HepG2 (cell line): ENCODE results near the gene LMTK2. TPM values are rescaled to one million over a fixed set of nuclear protein-coding genes. Genes with fewer than 3 reads are reported as not detected.

Experiments
- ADNP ChIP-seq: sonication (generic); formaldehyde crosslinking; IDR thresholded peaks from 2 replicates; pipeline ENCODE4 v1.4.0; 2020; ENCODE audit warnings: missing genetic modification reagents
- AKAP8 ChIP-seq: sonication (generic); formaldehyde crosslinking; IDR thresholded peaks from 2 replicates; pipeline ENCODE4 v1.5.1; 2020; ENCODE audit warnings: mild to moderate bottlenecking, missing genetic modification reagents
- ATF1 ChIP-seq: IDR thresholded peaks from 2 replicates; pipeline ENCODE4 v1.6.1; 2016; ENCODE audit warnings: mild to moderate bottlenecking, control low read depth
- CCDC6 ChIP-seq: sonication (generic); formaldehyde crosslinking; IDR thresholded peaks from 2 replicates; pipeline ENCODE4 v1.8.1; 2022; ENCODE audit warnings: mild to moderate bottlenecking, missing genetic modification reagents, moderate library complexity
- EEA1 ChIP-seq: sonication (generic); formaldehyde crosslinking; IDR thresholded peaks from 2 replicates; pipeline ENCODE4 v1.5.1; 2020; ENCODE audit warnings: mild to moderate bottlenecking, missing genetic modification reagents, borderline replicate concordance
- EHMT2 ChIP-seq: fragments of 200-600 bp; sonication (generic); IDR thresholded peaks from 2 replicates; pipeline ENCODE4 v1.7.0; 2017; ENCODE audit warnings: antibody characterized with exemption, low read depth, low read length, borderline replicate concordance
- ELF3 ChIP-seq: IDR thresholded peaks from 2 replicates; pipeline ENCODE4 v1.6.1; 2016; ENCODE audit warnings: missing genetic modification reagents, missing compliant biosample characterization
- FOSL2 ChIP-seq: sonication (generic); formaldehyde crosslinking; IDR thresholded peaks from 2 replicates; pipeline ENCODE4 v1.4.0; 2020; ENCODE audit warnings: missing genetic modification reagents
- GLI4 ChIP-seq: sonication (generic); formaldehyde crosslinking; IDR thresholded peaks from 2 replicates; pipeline ENCODE4 v1.5.1; 2020; ENCODE audit warnings: missing genetic modification reagents, mild to moderate bottlenecking, moderate library complexity, borderline replicate concordance
- HIVEP1 ChIP-seq: sonication (generic); formaldehyde crosslinking; IDR thresholded peaks from 2 replicates; pipeline ENCODE4 v1.4.0; 2020; ENCODE audit warnings: mild to moderate bottlenecking, missing genetic modification reagents
- HMGA1 ChIP-seq: sonication (generic); formaldehyde crosslinking; conservative IDR thresholded peaks from 2 replicates; pipeline ENCODE4 v1.4.0; 2020; ENCODE audit warnings: missing genetic modification reagents
- KDM2A ChIP-seq: sonication (generic); formaldehyde crosslinking; IDR thresholded peaks from 2 replicates; pipeline ENCODE4 v1.4.0; 2020; ENCODE audit warnings: low read depth, missing genetic modification reagents, borderline replicate concordance
- RFXAP ChIP-seq: sonication (generic); formaldehyde crosslinking; IDR thresholded peaks from 2 replicates; pipeline ENCODE4 v1.4.0; 2020; ENCODE audit warnings: missing genetic modification reagents, borderline replicate concordance
- SMC3 ChIP-seq: IDR thresholded peaks from 2 replicates; pipeline ENCODE4 v1.6.1; 2011; ENCODE audit warnings: low read length, improper control_type of control experiment
- TBX3 ChIP-seq: fragments of 450-650 bp; IDR thresholded peaks from 2 replicates; pipeline ENCODE4 v1.6.1; 2017; ENCODE audit warnings: antibody characterized with exemption, mild to moderate bottlenecking, inconsistent platforms, borderline replicate concordance
- TEAD3 ChIP-seq: optimal IDR thresholded peaks from 2 replicates; pipeline ENCODE3; 2016; ENCODE audit warnings: borderline replicate concordance
- YEATS2 ChIP-seq: sonication (generic); formaldehyde crosslinking; IDR thresholded peaks from 2 replicates; pipeline ENCODE4 v1.4.0; 2020; ENCODE audit warnings: missing genetic modification reagents, borderline replicate concordance
- ZFX ChIP-seq: sonication (generic); formaldehyde crosslinking; IDR thresholded peaks from 2 replicates; pipeline ENCODE4 v1.4.0; 2020; ENCODE audit warnings: mild to moderate bottlenecking, low read depth, missing genetic modification reagents, moderate library complexity
- ZMYM2 ChIP-seq: sonication (generic); formaldehyde crosslinking; IDR thresholded peaks from 2 replicates; pipeline ENCODE4 v1.8.0; 2022; ENCODE audit warnings: mild to moderate bottlenecking, missing genetic modification reagents
- ZMYM3 ChIP-seq: sonication (generic); formaldehyde crosslinking; IDR thresholded peaks from 2 replicates; pipeline ENCODE4 v1.5.1; 2020; ENCODE audit warnings: mild to moderate bottlenecking, missing genetic modification reagents
- ZNF562 ChIP-seq: sonication (generic); formaldehyde crosslinking; IDR thresholded peaks from 2 replicates; pipeline ENCODE4 v1.8.0; 2022; ENCODE audit warnings: missing genetic modification reagents, borderline replicate concordance
- ZNF775 ChIP-seq: sonication (generic); formaldehyde crosslinking; IDR thresholded peaks from 2 replicates; pipeline ENCODE4 v1.4.0; 2020; ENCODE audit warnings: missing genetic modification reagents, mild to moderate bottlenecking, moderate library complexity, borderline replicate concordance
- polyA plus RNA-seq, 8 experiments: library from polyadenylated mRNA; depleted of rRNA in 3 of 8; stranded (reverse) in 7 of 8; unstranded in 1 of 8; fragments of >200 nt; fragmentation: Illumina TruSeq in 4 of 8; extraction: Trizol in 4 of 8; gene quantifications; 2 replicates each; pipeline versions ENCODE4 v1.2.1 to v1.2.3, GENCODE V29; 2011 to 2016; ENCODE audit warnings: low read depth in 4 of 8, missing spikeins in 1 of 8, mixed read lengths in 1 of 8; ENCODE audit not compliant: insufficient read depth in 1 of 8
- total RNA-seq, 5 experiments: library from RNA; depleted of rRNA; stranded (reverse); fragments of >200 nt; fragmentation: Illumina TruSeq; extraction: Trizol; gene quantifications; 2 replicates each; pipeline ENCODE4 v1.2.3, GENCODE V29; 2016; ENCODE audit warnings: low read depth in 1 of 5
- TF ChIP-seq, protein P1 (sequence below): sonication (generic); formaldehyde crosslinking; IDR thresholded peaks from 2 replicates; pipeline ENCODE4 v1.5.0; 2020; ENCODE audit warnings: mild to moderate bottlenecking, missing genetic modification reagents, moderate library complexity
- TF ChIP-seq, protein P2 (sequence below): sonication (generic); formaldehyde crosslinking; IDR thresholded peaks from 2 replicates; pipeline ENCODE4 v1.4.0; 2020; ENCODE audit warnings: missing genetic modification reagents
- TF ChIP-seq, protein P3 (sequence below): sonication (generic); formaldehyde crosslinking; IDR thresholded peaks from 2 replicates; pipeline ENCODE4 v1.4.0; 2020; ENCODE audit warnings: missing genetic modification reagents, mild to moderate bottlenecking, borderline replicate concordance

The LMTK2 gene
- total and polyA plus RNA-seq, 2 of the 13 experiments (the other 11 are each of a cell fraction or from before 2014, with no cell fraction given), result 9.5 to 11.7 TPM

DNA sequence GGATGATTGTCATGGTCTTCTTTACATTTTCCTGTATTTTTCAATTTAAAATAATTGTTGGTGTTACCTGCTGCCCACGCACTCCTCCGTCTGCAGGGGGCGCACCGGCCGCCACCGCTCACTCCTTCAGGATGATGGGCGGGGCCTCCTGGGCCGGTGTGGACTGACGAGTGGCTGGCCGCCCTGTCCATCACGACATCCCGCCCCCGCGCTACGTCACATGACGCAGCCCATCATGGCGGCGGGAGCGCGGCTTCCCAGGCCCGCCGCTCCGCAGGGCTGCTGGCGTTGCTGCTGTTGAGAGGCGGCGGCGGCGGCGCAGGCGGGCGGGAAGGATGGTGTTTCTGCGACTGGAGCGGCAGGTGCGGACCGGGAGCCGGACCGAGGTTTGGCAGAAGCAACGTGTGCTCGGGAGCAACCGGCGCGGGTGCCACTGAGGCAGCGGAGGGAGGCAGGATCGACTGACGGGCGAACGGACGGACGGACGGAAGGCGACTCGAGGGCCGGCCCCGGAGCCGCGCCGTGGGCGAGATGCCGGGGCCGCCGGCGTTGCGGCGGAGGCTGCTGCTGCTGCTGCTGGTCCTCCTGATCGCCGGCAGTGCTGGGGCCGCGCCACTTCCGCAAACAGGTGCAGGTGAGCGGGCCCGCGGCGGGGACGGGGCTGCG lies at the start of gene LMTK2 (continued):
- peak; percentile 85; the same call in 1 of the 2 replicates for TF ChIP-seq ATF1
- TF ChIP-seq, protein P1, sequence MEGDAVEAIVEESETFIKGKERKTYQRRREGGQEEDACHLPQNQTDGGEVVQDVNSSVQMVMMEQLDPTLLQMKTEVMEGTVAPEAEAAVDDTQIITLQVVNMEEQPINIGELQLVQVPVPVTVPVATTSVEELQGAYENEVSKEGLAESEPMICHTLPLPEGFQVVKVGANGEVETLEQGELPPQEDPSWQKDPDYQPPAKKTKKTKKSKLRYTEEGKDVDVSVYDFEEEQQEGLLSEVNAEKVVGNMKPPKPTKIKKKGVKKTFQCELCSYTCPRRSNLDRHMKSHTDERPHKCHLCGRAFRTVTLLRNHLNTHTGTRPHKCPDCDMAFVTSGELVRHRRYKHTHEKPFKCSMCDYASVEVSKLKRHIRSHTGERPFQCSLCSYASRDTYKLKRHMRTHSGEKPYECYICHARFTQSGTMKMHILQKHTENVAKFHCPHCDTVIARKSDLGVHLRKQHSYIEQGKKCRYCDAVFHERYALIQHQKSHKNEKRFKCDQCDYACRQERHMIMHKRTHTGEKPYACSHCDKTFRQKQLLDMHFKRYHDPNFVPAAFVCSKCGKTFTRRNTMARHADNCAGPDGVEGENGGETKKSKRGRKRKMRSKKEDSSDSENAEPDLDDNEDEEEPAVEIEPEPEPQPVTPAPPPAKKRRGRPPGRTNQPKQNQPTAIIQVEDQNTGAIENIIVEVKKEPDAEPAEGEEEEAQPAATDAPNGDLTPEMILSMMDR (CRISPR knock-in tag), result peak; percentile 94
- TF ChIP-seq HIVEP1, result peak; percentile 77
- TF ChIP-seq CCDC6 (CRISPR knock-in tag), result no peak
- peak; percentile 36; the same call in 1 of the 2 replicates for TF ChIP-seq GLI4 (CRISPR knock-in tag)
- no peak for TF ChIP-seq ZMYM2
- no peak for TF ChIP-seq EHMT2
- TF ChIP-seq FOSL2 (CRISPR knock-in tag), result peak; percentile 72
- TF ChIP-seq RFXAP, result peak; percentile 56; the same call in 1 of the 2 replicates
- no peak for TF ChIP-seq EEA1 (CRISPR knock-in tag)
- TF ChIP-seq, protein P2, sequence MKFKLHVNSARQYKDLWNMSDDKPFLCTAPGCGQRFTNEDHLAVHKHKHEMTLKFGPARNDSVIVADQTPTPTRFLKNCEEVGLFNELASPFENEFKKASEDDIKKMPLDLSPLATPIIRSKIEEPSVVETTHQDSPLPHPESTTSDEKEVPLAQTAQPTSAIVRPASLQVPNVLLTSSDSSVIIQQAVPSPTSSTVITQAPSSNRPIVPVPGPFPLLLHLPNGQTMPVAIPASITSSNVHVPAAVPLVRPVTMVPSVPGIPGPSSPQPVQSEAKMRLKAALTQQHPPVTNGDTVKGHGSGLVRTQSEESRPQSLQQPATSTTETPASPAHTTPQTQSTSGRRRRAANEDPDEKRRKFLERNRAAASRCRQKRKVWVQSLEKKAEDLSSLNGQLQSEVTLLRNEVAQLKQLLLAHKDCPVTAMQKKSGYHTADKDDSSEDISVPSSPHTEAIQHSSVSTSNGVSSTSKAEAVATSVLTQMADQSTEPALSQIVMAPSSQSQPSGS (CRISPR knock-in tag), result peak; percentile 56; the same call in 1 of the 2 replicates
- TF ChIP-seq HMGA1 (CRISPR knock-in tag), result no peak
- TF ChIP-seq KDM2A (CRISPR knock-in tag), result peak; percentile 95
- TF ChIP-seq SMC3, result peak; percentile 52; the same call in 1 of the 2 replicates
- TF ChIP-seq ZNF775, result no peak
- peak; percentile 51 for TF ChIP-seq TEAD3
- TF ChIP-seq ZFX, result peak; percentile 77
- TF ChIP-seq ELF3 (CRISPR knock-in tag), result no peak; the same call in 1 of the 2 replicates
- no peak for TF ChIP-seq ADNP (CRISPR knock-in tag)
- no peak for TF ChIP-seq ZNF562 (CRISPR knock-in tag)
- TF ChIP-seq, protein P3, sequence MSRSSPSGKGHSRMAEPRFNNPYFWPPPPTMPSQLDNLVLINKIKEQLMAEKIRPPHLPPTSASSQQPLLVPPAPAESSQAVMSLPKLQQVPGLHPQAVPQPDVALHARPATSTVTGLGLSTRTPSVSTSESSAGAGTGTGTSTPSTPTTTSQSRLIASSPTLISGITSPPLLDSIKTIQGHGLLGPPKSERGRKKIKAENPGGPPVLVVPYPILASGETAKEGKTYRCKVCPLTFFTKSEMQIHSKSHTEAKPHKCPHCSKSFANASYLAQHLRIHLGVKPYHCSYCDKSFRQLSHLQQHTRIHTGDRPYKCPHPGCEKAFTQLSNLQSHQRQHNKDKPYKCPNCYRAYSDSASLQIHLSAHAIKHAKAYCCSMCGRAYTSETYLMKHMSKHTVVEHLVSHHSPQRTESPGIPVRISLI (CRISPR knock-in tag), result peak; percentile 32; the same call in 1 of the 2 replicates
- 0 out of 2 replicates have a peak, but pooled peaks have one; percentile 60 for TF ChIP-seq AKAP8 (CRISPR knock-in tag)
- no peak for TF ChIP-seq TBX3
- peak; percentile 88 for TF ChIP-seq YEATS2 (CRISPR knock-in tag)
- TF ChIP-seq ZMYM3 (CRISPR knock-in tag), result peak; percentile 53; the same call in 1 of the 2 replicates
